ENCODE data around the gene WDR36. TPM values are rescaled to one million over a fixed set of nuclear protein-coding genes. Genes with fewer than 3 reads are reported as not detected.

The WDR36 gene
- polyA plus RNA-seq, 3 donors: 7.2 to 8.7 (median 8.2) TPM

- no peak for DNase-seq
- Histone ChIP-seq H3K27me3 (ENCODE audit: control insufficient read depth in 2 of 2, insufficient read depth in 2 of 2, low read length in 2 of 2) (no peaks in the 10 kb centered on the region), H4K20me1 (ENCODE audit: insufficient read depth, low read length) (no peaks in the 10 kb centered on the region), H3K27ac (ENCODE audit: low read depth in 1 of 2, low read length in 2 of 2) (no peak overlapping the region), H3K4me1 (ENCODE audit: control insufficient read depth in 1 of 2, insufficient read depth in 2 of 2, low read length in 2 of 2) (no peaks in the 10 kb centered on the region), H3K9me3 (replicated peaks in 1 of 2; ENCODE audit: control insufficient read depth in 1 of 2, insufficient read depth in 1 of 2, low read length in 2 of 2) (no peaks in the 10 kb centered on the region), H3K4me3 (replicated peaks in 1 of 3; ENCODE audit: low read depth in 2 of 3, low read length in 3 of 3) (no peak overlapping the region), H2AFZ (ENCODE audit: insufficient read depth, low read depth, low read length, poor library complexity, severe bottlenecking) (no peak overlapping the region), H3K79me2 (ENCODE audit: insufficient read depth, low read length) (no peaks in the 10 kb centered on the region), H3K4me2 (replicated peaks; ENCODE audit: extremely low read depth, low read length, poor library complexity, severe bottlenecking) (no peak overlapping the region), H3K36me3 (replicated peaks in 1 of 2; ENCODE audit: control insufficient read depth in 1 of 2, insufficient read depth in 2 of 2, low read length in 2 of 2) (peaks cover 54 to 62% of the 10 kb centered on the region in 2 donors), H3K9ac (ENCODE audit: insufficient read depth, low read length, poor library complexity, severe bottlenecking) (no peak overlapping the region)
- TF ChIP-seq CTCF (IDR thresholded peaks at IDR 0.05): no peak
- peaks cover 52 to 53% of the 10 kb centered on the region in 2 donors for H3K36me3 Mint-ChIP-seq
- no peak overlapping the region for H3K4me3 Mint-ChIP-seq
- no peak overlapping the region for H3K27ac Mint-ChIP-seq
- intact Hi-C loops (cut with micrococcal nuclease): no loop called here
- WGBS (ENCODE audit: insufficient coverage): no CpG with 5 or more reads among the region's 3 CpGs
- no peaks in the 10 kb centered on the region for H3K9me3 Mint-ChIP-seq
- H3K4me1 Mint-ChIP-seq: no peaks in the 10 kb centered on the region
- no peaks in the 10 kb centered on the region for H3K27me3 Mint-ChIP-seq (ENCODE audit: low read depth in 3 of 3)
These were observed 35.5 kb downstream of the WDR36 start for GRCh38 chr5:111127453-111128195.

- 100% methylated on average over 2 of the region's 3 CpGs for WGBS (ENCODE audit: insufficient coverage)
- intact Hi-C loops (cut with micrococcal nuclease): no loop called here
These were observed 37.8 kb downstream of the WDR36 start for GRCh38 chr5:111129938-111130337.

More at GRCh38 chr5:111129938-111130337, 37.8 kb downstream of the WDR36 start:
- no peaks in the 10 kb centered on the region for H3K79me2 ChIP-seq (ENCODE audit: insufficient read depth, low read length)
- no peak overlapping the region for H3K4me3 ChIP-seq (replicated peaks in 1 of 3; ENCODE audit: low read depth in 2 of 3, low read length in 3 of 3)
- no peaks in the 10 kb centered on the region for H4K20me1 ChIP-seq (ENCODE audit: insufficient read depth, low read length)
- H3K36me3 Mint-ChIP-seq: peaks cover 36 to 37% of the 10 kb centered on the region in 2 donors
- H3K4me2 ChIP-seq (replicated peaks; ENCODE audit: extremely low read depth, low read length, poor library complexity, severe bottlenecking): no peak overlapping the region
- DNase-seq: no peak
- no peak overlapping the region for H3K9ac ChIP-seq (ENCODE audit: insufficient read depth, low read length, poor library complexity, severe bottlenecking)
- no peaks in the 10 kb centered on the region for H3K4me1 ChIP-seq (ENCODE audit: control insufficient read depth in 1 of 2, insufficient read depth in 2 of 2, low read length in 2 of 2)
- H3K4me3 Mint-ChIP-seq: no peak overlapping the region
- H3K36me3 ChIP-seq (replicated peaks in 1 of 2; ENCODE audit: control insufficient read depth in 1 of 2, insufficient read depth in 2 of 2, low read length in 2 of 2): peaks cover 32 to 39% of the 10 kb centered on the region in 2 donors
- no peak overlapping the region for H3K27ac ChIP-seq (ENCODE audit: low read depth in 1 of 2, low read length in 2 of 2)
- no peaks in the 10 kb centered on the region for H3K9me3 Mint-ChIP-seq
- H3K9me3 ChIP-seq (replicated peaks in 1 of 2; ENCODE audit: control insufficient read depth in 1 of 2, insufficient read depth in 1 of 2, low read length in 2 of 2): no peaks in the 10 kb centered on the region
- peaks cover 0 to 2% (median 0%) of the 10 kb centered on the region in 3 donors for H3K27me3 Mint-ChIP-seq (ENCODE audit: low read depth in 3 of 3)
- H3K4me1 Mint-ChIP-seq: no peaks in the 10 kb centered on the region
- TF ChIP-seq CTCF (IDR thresholded peaks at IDR 0.05): no peak
- no peak overlapping the region for H2AFZ ChIP-seq (ENCODE audit: insufficient read depth, low read depth, low read length, poor library complexity, severe bottlenecking)
- no peaks in the 10 kb centered on the region for H3K27me3 ChIP-seq (ENCODE audit: control insufficient read depth in 2 of 2, insufficient read depth in 2 of 2, low read length in 2 of 2)
- H3K27ac Mint-ChIP-seq: no peak overlapping the region

Measured in CD14-positive monocyte (primary cell).